ENCODE results near the gene PRM3.

Gene PRM3

GRCh38 chr16:11250091-11250785 lies 23.2 kb downstream of the PRM3 start:
- H3K79me2 ChIP-seq (ENCODE audit: control insufficient read depth, insufficient read depth, low read length, unreplicated experiment): peaks cover 6% of the 10 kb centered on the region
- no peak overlapping the region for H3K4me3 ChIP-seq (ENCODE audit: low read depth, low read length)
- H3K4me1 ChIP-seq (ENCODE audit: control insufficient read depth, insufficient read depth, low read length, unreplicated experiment): peaks cover 15% of the 10 kb centered on the region
- no peaks in the 10 kb centered on the region for H3K27me3 ChIP-seq (ENCODE audit: insufficient read depth, low read length)
- no peak overlapping the region for H2AFZ ChIP-seq (ENCODE audit: low read length, unreplicated experiment)
- no peaks in the 10 kb centered on the region for H3K36me3 ChIP-seq (ENCODE audit: insufficient read depth, low read length)
- H3K27ac ChIP-seq (ENCODE audit: low read depth, low read length): no peak overlapping the region

GRCh38 chr16:11249233-11250061 lies 24.0 kb downstream of the PRM3 start:
- no peak overlapping the region for H3K27ac ChIP-seq (ENCODE audit: low read depth, low read length)
- H3K4me1 ChIP-seq (ENCODE audit: control insufficient read depth, insufficient read depth, low read length, unreplicated experiment): peaks cover 13% of the 10 kb centered on the region
- H3K4me3 ChIP-seq (ENCODE audit: low read depth, low read length): no peak overlapping the region

GRCh38 chr16:11248133-11248532 lies 25.3 kb downstream of the PRM3 start:
- no peaks in the 10 kb centered on the region for H3K79me2 ChIP-seq (ENCODE audit: control insufficient read depth, insufficient read depth, low read length, unreplicated experiment)
- H3K36me3 ChIP-seq (ENCODE audit: insufficient read depth, low read length): no peaks in the 10 kb centered on the region
- no peak overlapping the region for H3K4me3 ChIP-seq (ENCODE audit: low read depth, low read length)
- H3K27ac ChIP-seq (ENCODE audit: low read depth, low read length): no peak overlapping the region
- H2AFZ ChIP-seq (ENCODE audit: low read length, unreplicated experiment): no peak overlapping the region
- peaks cover 2% of the 10 kb centered on the region for H3K4me1 ChIP-seq (ENCODE audit: control insufficient read depth, insufficient read depth, low read length, unreplicated experiment)
- H3K27me3 ChIP-seq (ENCODE audit: insufficient read depth, low read length): no peaks in the 10 kb centered on the region

More at GRCh38 chr16:11249233-11250061, 24.0 kb downstream of the PRM3 start:
- Histone ChIP-seq H3K27me3 (ENCODE audit: insufficient read depth, low read length) (no peaks in the 10 kb centered on the region), H3K36me3 (ENCODE audit: insufficient read depth, low read length) (no peaks in the 10 kb centered on the region), H2AFZ (ENCODE audit: low read length, unreplicated experiment) (no peak overlapping the region), H3K79me2 (ENCODE audit: control insufficient read depth, insufficient read depth, low read length, unreplicated experiment) (peaks cover 1% of the 10 kb centered on the region)

DNA sequence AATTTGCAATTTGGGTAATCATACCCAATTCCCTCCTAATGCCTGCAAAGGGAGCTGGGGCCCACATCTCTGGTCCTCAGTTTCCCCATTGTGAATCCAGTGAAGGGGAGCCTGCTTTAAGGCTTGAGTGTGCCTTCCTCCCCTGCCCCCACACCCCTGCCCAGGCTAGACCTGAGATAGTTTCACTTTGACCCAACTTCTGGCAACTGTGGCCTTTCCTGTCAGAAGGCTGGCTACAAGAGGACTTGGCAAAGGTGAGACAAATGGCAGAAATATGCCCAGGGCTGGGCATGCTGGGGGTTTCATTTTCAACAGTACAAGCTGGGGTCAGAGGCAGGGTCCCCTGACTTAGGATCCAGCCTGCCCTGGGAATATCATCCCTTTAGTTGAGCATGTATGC lies 27.4 kb downstream of the PRM3 start:
- Histone ChIP-seq H2AFZ (ENCODE audit: low read length, unreplicated experiment) (no peak overlapping the region), H3K27ac (ENCODE audit: low read depth, low read length) (no peak overlapping the region), H3K27me3 (ENCODE audit: insufficient read depth, low read length) (no peaks in the 10 kb centered on the region), H3K79me2 (ENCODE audit: control insufficient read depth, insufficient read depth, low read length, unreplicated experiment) (no peaks in the 10 kb centered on the region), H3K4me3 (ENCODE audit: low read depth, low read length) (no peak overlapping the region), H3K36me3 (ENCODE audit: insufficient read depth, low read length) (no peaks in the 10 kb centered on the region), H3K4me1 (ENCODE audit: control insufficient read depth, insufficient read depth, low read length, unreplicated experiment) (no peaks in the 10 kb centered on the region)

GRCh38 chr16:11245222-11245737 lies 28.1 kb downstream of the PRM3 start:
- H3K4me1 ChIP-seq (ENCODE audit: control insufficient read depth, insufficient read depth, low read length, unreplicated experiment): no peaks in the 10 kb centered on the region

GRCh38 chr16:11242658-11243057 lies 30.8 kb downstream of the PRM3 start:
- H3K79me2 ChIP-seq (ENCODE audit: control insufficient read depth, insufficient read depth, low read length, unreplicated experiment): no peaks in the 10 kb centered on the region
- no peaks in the 10 kb centered on the region for H3K36me3 ChIP-seq (ENCODE audit: insufficient read depth, low read length)
- no peak overlapping the region for H2AFZ ChIP-seq (ENCODE audit: low read length, unreplicated experiment)
- no peaks in the 10 kb centered on the region for H3K27me3 ChIP-seq (ENCODE audit: insufficient read depth, low read length)
- H3K4me1 ChIP-seq (ENCODE audit: control insufficient read depth, insufficient read depth, low read length, unreplicated experiment): no peaks in the 10 kb centered on the region
- H3K27ac ChIP-seq (ENCODE audit: low read depth, low read length): no peak overlapping the region
- H3K4me3 ChIP-seq (ENCODE audit: low read depth, low read length): no peak overlapping the region

More at GRCh38 chr16:11245222-11245737, 28.1 kb downstream of the PRM3 start:
- no peak overlapping the region for H3K4me3 ChIP-seq (ENCODE audit: low read depth, low read length)
- no peak overlapping the region for H2AFZ ChIP-seq (ENCODE audit: low read length, unreplicated experiment)
- no peaks in the 10 kb centered on the region for H3K27me3 ChIP-seq (ENCODE audit: insufficient read depth, low read length)
- no peaks in the 10 kb centered on the region for H3K36me3 ChIP-seq (ENCODE audit: insufficient read depth, low read length)
- no peaks in the 10 kb centered on the region for H3K79me2 ChIP-seq (ENCODE audit: control insufficient read depth, insufficient read depth, low read length, unreplicated experiment)
- no peak overlapping the region for H3K27ac ChIP-seq (ENCODE audit: low read depth, low read length)

GRCh38 chr16:11241480-11242204 lies 31.8 kb downstream of the PRM3 start:
- Histone ChIP-seq H3K36me3 (ENCODE audit: insufficient read depth, low read length) (no peaks in the 10 kb centered on the region), H3K27me3 (ENCODE audit: insufficient read depth, low read length) (no peaks in the 10 kb centered on the region), H2AFZ (ENCODE audit: low read length, unreplicated experiment) (no peak overlapping the region), H3K4me1 (ENCODE audit: control insufficient read depth, insufficient read depth, low read length, unreplicated experiment) (no peaks in the 10 kb centered on the region), H3K4me3 (ENCODE audit: low read depth, low read length) (no peak overlapping the region), H3K27ac (ENCODE audit: low read depth, low read length) (no peak overlapping the region), H3K79me2 (ENCODE audit: control insufficient read depth, insufficient read depth, low read length, unreplicated experiment) (no peaks in the 10 kb centered on the region)

- Histone ChIP-seq H3K4me1 (ENCODE audit: control insufficient read depth, insufficient read depth, low read length, unreplicated experiment) (no peaks in the 10 kb centered on the region), H3K36me3 (ENCODE audit: insufficient read depth, low read length) (no peaks in the 10 kb centered on the region), H3K27me3 (ENCODE audit: insufficient read depth, low read length) (no peaks in the 10 kb centered on the region), H3K79me2 (ENCODE audit: control insufficient read depth, insufficient read depth, low read length, unreplicated experiment) (no peaks in the 10 kb centered on the region), H2AFZ (ENCODE audit: low read length, unreplicated experiment) (no peak overlapping the region), H3K4me3 (ENCODE audit: low read depth, low read length) (no peak overlapping the region), H3K27ac (ENCODE audit: low read depth, low read length) (no peak overlapping the region)
Measured at GRCh38 chr16:11240636-11241473, 32.6 kb downstream of the PRM3 start.

DNA sequence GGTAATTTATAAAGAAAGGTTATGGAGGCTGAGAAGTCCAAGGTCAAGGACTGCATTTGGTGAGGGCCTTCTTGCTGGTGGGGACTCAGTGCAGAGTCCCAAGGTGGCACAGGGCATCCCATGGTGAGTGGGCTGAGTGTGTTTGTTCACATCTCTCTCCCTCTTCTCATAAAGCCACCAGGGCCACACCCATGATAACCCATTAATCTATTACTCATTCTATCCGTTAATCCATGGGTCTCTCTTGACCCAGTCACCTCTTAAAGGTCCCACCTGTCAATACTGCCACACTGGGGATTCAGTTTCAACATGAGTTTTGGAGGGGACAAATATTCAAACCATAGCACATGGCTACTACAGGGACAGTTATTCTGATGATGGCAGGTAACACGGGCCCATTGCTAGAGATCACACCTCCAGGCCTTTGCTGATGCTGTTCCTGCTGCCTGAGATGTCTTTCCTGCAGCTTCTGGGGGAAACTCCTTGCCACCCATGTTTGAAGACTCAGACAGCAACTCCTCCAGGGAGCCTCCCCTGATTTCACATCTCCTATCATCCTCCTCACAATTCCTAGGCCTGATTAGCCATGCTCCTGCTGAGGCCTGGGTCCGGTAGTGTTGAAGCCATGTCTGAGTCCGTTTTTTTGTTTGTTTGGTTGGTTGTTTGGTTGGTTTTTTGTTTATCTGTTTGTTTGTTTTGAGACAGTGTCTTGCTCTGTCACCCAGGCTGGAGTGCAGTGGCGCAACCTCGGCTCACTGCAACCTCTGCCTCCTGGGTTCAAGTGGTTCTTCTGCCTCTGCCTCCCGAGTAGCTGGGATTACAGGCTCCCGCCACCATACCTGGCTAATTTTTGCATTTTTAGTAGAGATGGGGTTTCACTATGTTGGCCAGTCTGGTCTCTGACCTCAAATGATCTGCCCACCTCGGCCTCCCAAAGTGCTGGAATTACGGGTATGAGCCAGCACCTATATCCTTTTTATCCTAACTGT lies 33.5 kb downstream of the PRM3 start:
- Histone ChIP-seq H3K79me2 (ENCODE audit: control insufficient read depth, insufficient read depth, low read length, unreplicated experiment) (no peaks in the 10 kb centered on the region), H3K27ac (ENCODE audit: low read depth, low read length) (no peak overlapping the region), H3K4me1 (ENCODE audit: control insufficient read depth, insufficient read depth, low read length, unreplicated experiment) (no peaks in the 10 kb centered on the region), H2AFZ (ENCODE audit: low read length, unreplicated experiment) (no peak overlapping the region), H3K27me3 (ENCODE audit: insufficient read depth, low read length) (no peaks in the 10 kb centered on the region), H3K4me3 (ENCODE audit: low read depth, low read length) (no peak overlapping the region), H3K36me3 (ENCODE audit: insufficient read depth, low read length) (no peaks in the 10 kb centered on the region)
